Immature natural killer cell (primary cell): ENCODE data around the gene GMCL2. TPM values are rescaled to one million over a fixed set of nuclear protein-coding genes. Genes with fewer than 3 reads are reported as not detected.

Experiments
- DNase-seq, 3 donors: peaks; one replicate each; pipeline ENCODE4 v3.0.0; 2022; ENCODE audit warnings: mixed read lengths in 1 of 3
- H3K27ac Mint-ChIP-seq, 6 donors: one replicate each; pipeline ENCODE4 v1.8.0; 2020; ENCODE audit warnings: mixed read lengths in 6 of 6, mild to moderate bottlenecking in 5 of 6, inconsistent platforms in 4 of 6, moderate library complexity in 3 of 6
- H3K27me3 Mint-ChIP-seq, 3 donors: one replicate each; pipeline ENCODE4 v1.8.0; 2020 to 2021; ENCODE audit warnings: low read depth in 3 of 3, mild to moderate bottlenecking in 3 of 3, mixed read lengths in 3 of 3, moderate library complexity in 3 of 3, inconsistent platforms in 1 of 3
- H3K36me3 Mint-ChIP-seq, 3 donors: one replicate each; pipeline ENCODE4 v1.8.0; 2020; ENCODE audit warnings: mixed read lengths in 3 of 3, inconsistent platforms in 2 of 3, mild to moderate bottlenecking in 2 of 3
- H3K4me1 Mint-ChIP-seq, 2 donors: one replicate each; pipeline ENCODE4 v1.8.0; 2020; ENCODE audit warnings: inconsistent platforms in 2 of 2, mild to moderate bottlenecking in 2 of 2, mixed read lengths in 2 of 2, moderate library complexity in 1 of 2
- H3K4me3 Mint-ChIP-seq, 5 donors: one replicate each; pipeline ENCODE4 v1.8.0; 2020; ENCODE audit warnings: mild to moderate bottlenecking in 5 of 5, mixed read lengths in 5 of 5, inconsistent platforms in 3 of 5, moderate library complexity in 3 of 5
- H3K9me3 Mint-ChIP-seq, 6 donors: one replicate each; pipeline ENCODE4 v1.8.0; 2020; ENCODE audit warnings: mild to moderate bottlenecking in 6 of 6, mixed read lengths in 6 of 6, inconsistent platforms in 4 of 6, moderate library complexity in 3 of 6
- polyA plus RNA-seq, 3 donors: library from polyadenylated mRNA; unstranded; fragments of 300-500 nt; fragmentation: Illumina TruSeq; gene quantifications; one replicate each; pipeline ENCODE4 v1.2.3, GENCODE V29; 2021

GMCL2 gene
- polyA plus RNA-seq, 3 donors from 2014 or later, result not detected

- Mint-ChIP-seq H3K4me3 (no peak overlapping the region), H3K27ac (no peak overlapping the region), H3K4me1 (peaks cover 26 to 28% of the 10 kb centered on the region in 2 donors)
Observed at GRCh38 chr5:178149199-178149932, 37.8 kb downstream of the GMCL2 start.

GRCh38 chr5:178147406-178147805 is 39.8 kb downstream of the GMCL2 start:
- Mint-ChIP-seq H3K4me1 (peaks cover 9 to 11% of the 10 kb centered on the region in 2 donors), H3K36me3 (peaks cover 0 to 47% (median 13%) of the 10 kb centered on the region in 3 donors), H3K9me3 (no peaks in the 10 kb centered on the region), H3K27ac (no peak overlapping the region), H3K4me3 (no peak overlapping the region), H3K27me3 (peaks cover 0 to 2% (median 0%) of the 10 kb centered on the region in 3 donors)
- no peak for DNase-seq

More at GRCh38 chr5:178149199-178149932, 37.8 kb downstream of the GMCL2 start:
- peaks cover 4 to 6% (median 4%) of the 10 kb centered on the region in 3 donors for H3K27me3 Mint-ChIP-seq
- H3K9me3 Mint-ChIP-seq, result no peaks in the 10 kb centered on the region
- DNase-seq, result no peak
- H3K36me3 Mint-ChIP-seq, result peaks cover 0 to 34% (median 9%) of the 10 kb centered on the region in 3 donors

GRCh38 chr5:178145965-178146820 is 41.0 kb downstream of the GMCL2 start:
- peak overlapping the region in 1 of 6 donors; percentile 28 for H3K27ac Mint-ChIP-seq
- peaks cover 0 to 7% of the 10 kb centered on the region in 2 donors for H3K4me1 Mint-ChIP-seq
- H3K36me3 Mint-ChIP-seq, result peaks cover 4 to 47% (median 17%) of the 10 kb centered on the region in 3 donors
- H3K27me3 Mint-ChIP-seq, result peaks cover 0 to 4% (median 2%) of the 10 kb centered on the region in 3 donors
- H3K4me3 Mint-ChIP-seq, result no peak overlapping the region
- no peaks in the 10 kb centered on the region for H3K9me3 Mint-ChIP-seq
- peak; percentile 62 to 68 (median 66) for DNase-seq

GRCh38 chr5:178143901-178144300 is 43.3 kb downstream of the GMCL2 start:
- H3K4me1 Mint-ChIP-seq, result peaks cover 0 to 5% of the 10 kb centered on the region in 2 donors
- peaks cover 11 to 47% (median 26%) of the 10 kb centered on the region in 3 donors for H3K36me3 Mint-ChIP-seq
- H3K27me3 Mint-ChIP-seq, result peaks cover 0 to 2% (median 2%) of the 10 kb centered on the region in 3 donors
- no peaks in the 10 kb centered on the region for H3K9me3 Mint-ChIP-seq
- no peak overlapping the region for H3K4me3 Mint-ChIP-seq
- no peak overlapping the region for H3K27ac Mint-ChIP-seq
- no peak for DNase-seq

GRCh38 chr5:178143246-178143645 is 43.9 kb downstream of the GMCL2 start:
- no peak for DNase-seq
- no peak overlapping the region for H3K27ac Mint-ChIP-seq
- H3K4me1 Mint-ChIP-seq, result peaks cover 0 to 5% of the 10 kb centered on the region in 2 donors
- no peaks in the 10 kb centered on the region for H3K9me3 Mint-ChIP-seq
- H3K36me3 Mint-ChIP-seq, result peaks cover 11 to 40% (median 23%) of the 10 kb centered on the region in 3 donors
- H3K4me3 Mint-ChIP-seq, result no peak overlapping the region
- peaks cover 0 to 2% (median 2%) of the 10 kb centered on the region in 3 donors for H3K27me3 Mint-ChIP-seq

- H3K36me3 Mint-ChIP-seq, result peaks cover 11 to 40% (median 21%) of the 10 kb centered on the region in 3 donors
- H3K4me3 Mint-ChIP-seq, result no peak overlapping the region
- H3K4me1 Mint-ChIP-seq, result peaks cover 0 to 4% of the 10 kb centered on the region in 2 donors
- H3K27me3 Mint-ChIP-seq, result peaks cover 0 to 2% (median 2%) of the 10 kb centered on the region in 3 donors
- H3K9me3 Mint-ChIP-seq, result no peaks in the 10 kb centered on the region
- no peak for DNase-seq
- no peak overlapping the region for H3K27ac Mint-ChIP-seq
Observed at GRCh38 chr5:178142642-178143041, 44.5 kb downstream of the GMCL2 start.

GRCh38 chr5:178141550-178141949 is 45.6 kb downstream of the GMCL2 start:
- H3K27me3 Mint-ChIP-seq, result peaks cover 0 to 2% (median 2%) of the 10 kb centered on the region in 3 donors
- peaks cover 11 to 33% (median 21%) of the 10 kb centered on the region in 3 donors for H3K36me3 Mint-ChIP-seq
- DNase-seq, result no peak
- H3K4me1 Mint-ChIP-seq, result peaks cover 0 to 4% of the 10 kb centered on the region in 2 donors
- no peak overlapping the region for H3K4me3 Mint-ChIP-seq
- no peak overlapping the region for H3K27ac Mint-ChIP-seq
- H3K9me3 Mint-ChIP-seq, result no peaks in the 10 kb centered on the region

GRCh38 chr5:178137991-178138390 is 49.2 kb downstream of the GMCL2 start:
- Mint-ChIP-seq H3K27ac (no peak overlapping the region), H3K4me3 (no peak overlapping the region), H3K27me3 (peaks cover under 1 to 2% (median 2%) of the 10 kb centered on the region in 3 donors), H3K4me1 (no peaks in the 10 kb centered on the region), H3K36me3 (peaks cover 11 to 32% (median 24%) of the 10 kb centered on the region in 3 donors), H3K9me3 (no peaks in the 10 kb centered on the region)
- DNase-seq, result no peak

GRCh38 chr5:178136990-178137389 is 50.2 kb downstream of the GMCL2 start:
- H3K9me3 Mint-ChIP-seq, result no peaks in the 10 kb centered on the region
- H3K36me3 Mint-ChIP-seq, result peaks cover 11 to 30% (median 21%) of the 10 kb centered on the region in 3 donors
- H3K27ac Mint-ChIP-seq, result peak overlapping the region in 2 of 6 donors; percentile 28 to 42
- H3K4me1 Mint-ChIP-seq, result peaks cover under 1 to 4% of the 10 kb centered on the region in 2 donors
- H3K4me3 Mint-ChIP-seq, result no peak overlapping the region
- DNase-seq, result no peak
- peaks cover 2 to 3% (median 2%) of the 10 kb centered on the region in 3 donors for H3K27me3 Mint-ChIP-seq

Other genes starting within 250 kb of the GMCL2 start
- not detected for gene PROP1, start 191.1 kb downstream of the GMCL2 start, polyA plus RNA-seq
- under 1 TPM in 2 of 3 donors, not detected in 1; 0.07 to 0.10 TPM for gene N4BP3, start 73.8 kb downstream of the GMCL2 start, polyA plus RNA-seq
- gene RMND5B, start 56.4 kb downstream of the GMCL2 start, polyA plus RNA-seq, result 10 to 100 TPM; 10.0 to 12.4 (median 11.8) TPM
- 100 to 1,000 TPM; 163 to 196 (median 195) TPM for gene NHP2, start 33.5 kb downstream of the GMCL2 start, polyA plus RNA-seq
- 100 to 1,000 TPM in 1 of 3 donors, 10 to 100 TPM in 2; 34.4 to 126 (median 62.9) TPM for gene HNRNPAB, start 17.2 kb upstream of the GMCL2 start, polyA plus RNA-seq
- 10 to 100 TPM; 28.2 to 44.1 (median 33.3) TPM for gene PHYKPL, start 45.4 kb upstream of the GMCL2 start, polyA plus RNA-seq